ENCODE data around the gene NELL1.

The NELL1 gene

GRCh38 chr11:21465203-21465602 lies 795.8 kb downstream of the NELL1 start:
- no peak for TF ChIP-seq CTCF (IDR thresholded peaks at IDR 0.05; ENCODE audit: low read length, missing control alignments)
- no peak for DNase-seq (ENCODE audit: low read depth)
- no peak overlapping the region for H3K4me3 ChIP-seq (replicated peaks; ENCODE audit: low read depth, low read length)

- no peak for DNase-seq (ENCODE audit: low read depth)
- no peak for TF ChIP-seq CTCF (IDR thresholded peaks at IDR 0.05; ENCODE audit: low read length, missing control alignments)
- H3K4me3 ChIP-seq (replicated peaks; ENCODE audit: low read depth, low read length): no peak overlapping the region
These were observed 796.5 kb downstream of the NELL1 start for GRCh38 chr11:21465920-21466319.

- DNase-seq (ENCODE audit: low read depth): no peak
- no peak overlapping the region for H3K4me3 ChIP-seq (replicated peaks; ENCODE audit: low read depth, low read length)
- no peak for TF ChIP-seq CTCF (IDR thresholded peaks at IDR 0.05; ENCODE audit: low read length, missing control alignments)
These were observed 801.1 kb downstream of the NELL1 start for GRCh38 chr11:21470521-21470920.

- no peak for TF ChIP-seq CTCF (IDR thresholded peaks at IDR 0.05; ENCODE audit: low read length, missing control alignments)
- no peak overlapping the region for H3K4me3 ChIP-seq (replicated peaks; ENCODE audit: low read depth, low read length)
- DNase-seq (ENCODE audit: low read depth): no peak
These were observed 802.9 kb downstream of the NELL1 start for GRCh38 chr11:21472261-21472660.

GRCh38 chr11:21474529-21474928 lies 805.1 kb downstream of the NELL1 start:
- DNase-seq (ENCODE audit: low read depth): no peak
- H3K4me3 ChIP-seq (replicated peaks; ENCODE audit: low read depth, low read length): no peak overlapping the region
- TF ChIP-seq CTCF (IDR thresholded peaks at IDR 0.05; ENCODE audit: low read length, missing control alignments): no peak

GRCh38 chr11:21475276-21475675 lies 805.9 kb downstream of the NELL1 start:
- no peak for DNase-seq (ENCODE audit: low read depth)
- no peak overlapping the region for H3K4me3 ChIP-seq (replicated peaks; ENCODE audit: low read depth, low read length)
- TF ChIP-seq CTCF (IDR thresholded peaks at IDR 0.05; ENCODE audit: low read length, missing control alignments): no peak

GRCh38 chr11:21476588-21476987 lies 807.2 kb downstream of the NELL1 start:
- TF ChIP-seq CTCF (IDR thresholded peaks at IDR 0.05; ENCODE audit: low read length, missing control alignments): no peak
- no peak for DNase-seq (ENCODE audit: low read depth)
- H3K4me3 ChIP-seq (replicated peaks; ENCODE audit: low read depth, low read length): no peak overlapping the region
